ENCODE measurements around the gene ZSCAN2.
A peak's percentile ranks its signal among the peaks of the same experiment; 100 is the strongest.

Gene ZSCAN2

GRCh38 chr15:84598250-84598649 is 2.6 kb upstream of the ZSCAN2 start:
- Histone ChIP-seq H4K91ac (ENCODE audit: low read length) (no peak overlapping the region), H3K9me3 (ENCODE audit: control insufficient read depth, low read length) (no peaks in the 10 kb centered on the region), H3K18ac (ENCODE audit: low read depth in 1 of 2, low read length in 2 of 2) (no peak overlapping the region)

GRCh38 chr15:84598993-84599392 is 1.8 kb upstream of the ZSCAN2 start:
- Histone ChIP-seq H3K36me3 (ENCODE audit: control insufficient read depth in 1 of 2, insufficient read depth in 2 of 2, low read depth in 1 of 2, low read length in 2 of 2) (peaks cover 4% of the 10 kb centered on the region in 2 experiments), H3K4me1 (ENCODE audit: control insufficient read depth, insufficient read depth, low read depth, low read length) (peaks cover 5% of the 10 kb centered on the region), H3K27me3 (ENCODE audit: control insufficient read depth in 1 of 2, insufficient read depth in 1 of 2, low read length in 2 of 2) (peaks cover 0 to 2% of the 10 kb centered on the region in 2 experiments), H2BK5ac (ENCODE audit: low read depth, low read length, poor library complexity, severe bottlenecking) (no peak overlapping the region), H2AK5ac (ENCODE audit: low read length, severe bottlenecking) (no peak overlapping the region), H3K9me3 (ENCODE audit: control insufficient read depth, low read length) (no peaks in the 10 kb centered on the region), H2BK15ac (ENCODE audit: low read depth, poor library complexity, severe bottlenecking) (no peak overlapping the region), H2AFZ (ENCODE audit: low read depth, low read length) (no peak overlapping the region), H2BK120ac (ENCODE audit: low read depth, low read length) (no peak overlapping the region), H3K4me2 (ENCODE audit: low read length, poor library complexity, severe bottlenecking) (no peak overlapping the region), H2BK12ac (ENCODE audit: low read length in 2 of 2) (no peak overlapping the region), H3K18ac (ENCODE audit: low read depth in 1 of 2, low read length in 2 of 2) (no peak overlapping the region), H3K9ac (ENCODE audit: low read length) (no peak overlapping the region), H3K27ac (ENCODE audit: low read length, poor library complexity, severe bottlenecking) (no peak overlapping the region), H3K4me3 (ENCODE audit: insufficient read depth in 1 of 2, low read depth in 1 of 2, low read length in 2 of 2) (no peak overlapping the region), H3K23ac (ENCODE audit: low read length in 2 of 2) (no peak overlapping the region), H3K14ac (ENCODE audit: low read length in 2 of 2) (no peak overlapping the region), H4K8ac (ENCODE audit: low read length) (no peak overlapping the region), H3K79me1 (replicated peaks; ENCODE audit: low read length, poor library complexity, severe bottlenecking) (peaks cover 12% of the 10 kb centered on the region), H4K91ac (ENCODE audit: low read length) (no peak overlapping the region), H3K4ac (ENCODE audit: low read depth in 1 of 2, low read length in 2 of 2) (no peak overlapping the region)
- DNase-seq: peak; percentile 72
- WGBS: 80% methylated on average over 1 of the region's 1 CpG

More at GRCh38 chr15:84598250-84598649, 2.6 kb upstream of the ZSCAN2 start:
- no peak overlapping the region for H4K8ac ChIP-seq (ENCODE audit: low read length)
- no peak overlapping the region for H3K14ac ChIP-seq (ENCODE audit: low read length in 2 of 2)
- no peak overlapping the region for H3K9ac ChIP-seq (ENCODE audit: low read length)
- no peak overlapping the region for H2BK15ac ChIP-seq (ENCODE audit: low read depth, poor library complexity, severe bottlenecking)
- no peaks in the 10 kb centered on the region for H3K36me3 ChIP-seq (ENCODE audit: control insufficient read depth in 1 of 2, insufficient read depth in 2 of 2, low read depth in 1 of 2, low read length in 2 of 2)
- no peak overlapping the region for H2AK5ac ChIP-seq (ENCODE audit: low read length, severe bottlenecking)
- H3K27me3 ChIP-seq (ENCODE audit: control insufficient read depth in 1 of 2, insufficient read depth in 1 of 2, low read length in 2 of 2): peaks cover 0 to 7% of the 10 kb centered on the region in 2 experiments
- H3K79me1 ChIP-seq (replicated peaks; ENCODE audit: low read length, poor library complexity, severe bottlenecking): peaks cover 9% of the 10 kb centered on the region
- H2BK120ac ChIP-seq (ENCODE audit: low read depth, low read length): no peak overlapping the region
- no peak overlapping the region for H2BK12ac ChIP-seq (ENCODE audit: low read length in 2 of 2)
- no peak overlapping the region for H3K4me3 ChIP-seq (ENCODE audit: insufficient read depth in 1 of 2, low read depth in 1 of 2, low read length in 2 of 2)
- H3K4me1 ChIP-seq (ENCODE audit: control insufficient read depth, insufficient read depth, low read depth, low read length): peaks cover 5% of the 10 kb centered on the region
- no peak overlapping the region for H3K23ac ChIP-seq (ENCODE audit: low read length in 2 of 2)
- no peak overlapping the region for H3K4me2 ChIP-seq (ENCODE audit: low read length, poor library complexity, severe bottlenecking)
- 83% methylated on average over 2 of the region's 2 CpGs for WGBS
- H3K27ac ChIP-seq (ENCODE audit: low read length, poor library complexity, severe bottlenecking): no peak overlapping the region
- peak; percentile 45 for DNase-seq
- no peak overlapping the region for H2BK5ac ChIP-seq (ENCODE audit: low read depth, low read length, poor library complexity, severe bottlenecking)
- H3K4ac ChIP-seq (ENCODE audit: low read depth in 1 of 2, low read length in 2 of 2): no peak overlapping the region
- H2AFZ ChIP-seq (ENCODE audit: low read depth, low read length): no peak overlapping the region

GRCh38 chr15:84599906-84600305 is 903 bp upstream of the ZSCAN2 start:
- no peak overlapping the region for H3K27ac ChIP-seq (ENCODE audit: low read length, poor library complexity, severe bottlenecking)
- no peaks in the 10 kb centered on the region for H3K9me3 ChIP-seq (ENCODE audit: control insufficient read depth, low read length)
- no peak overlapping the region for H2BK5ac ChIP-seq (ENCODE audit: low read depth, low read length, poor library complexity, severe bottlenecking)
- H4K8ac ChIP-seq (ENCODE audit: low read length): no peak overlapping the region
- no peak for DNase-seq
- peaks cover 18% of the 10 kb centered on the region for H3K79me1 ChIP-seq (replicated peaks; ENCODE audit: low read length, poor library complexity, severe bottlenecking)
- no peaks in the 10 kb centered on the region for H3K27me3 ChIP-seq (ENCODE audit: control insufficient read depth in 1 of 2, insufficient read depth in 1 of 2, low read length in 2 of 2)
- peak overlapping the region; percentile 28 for H3K9ac ChIP-seq (ENCODE audit: low read length)
- no peak overlapping the region for H3K18ac ChIP-seq (ENCODE audit: low read depth in 1 of 2, low read length in 2 of 2)
- H2BK120ac ChIP-seq (ENCODE audit: low read depth, low read length): no peak overlapping the region
- H2AK5ac ChIP-seq (ENCODE audit: low read length, severe bottlenecking): no peak overlapping the region
- H3K36me3 ChIP-seq (ENCODE audit: control insufficient read depth in 1 of 2, insufficient read depth in 2 of 2, low read depth in 1 of 2, low read length in 2 of 2): peaks cover 9 to 11% of the 10 kb centered on the region in 2 experiments
- H3K14ac ChIP-seq (ENCODE audit: low read length in 2 of 2): no peak overlapping the region
- H2AFZ ChIP-seq (ENCODE audit: low read depth, low read length): no peak overlapping the region
- 76% methylated on average over 8 of the region's 10 CpGs for WGBS
- H2BK15ac ChIP-seq (ENCODE audit: low read depth, poor library complexity, severe bottlenecking): no peak overlapping the region
- H3K23ac ChIP-seq (ENCODE audit: low read length in 2 of 2): no peak overlapping the region
- H4K91ac ChIP-seq (ENCODE audit: low read length): no peak overlapping the region
- H2BK12ac ChIP-seq (ENCODE audit: low read length in 2 of 2): no peak overlapping the region
- H3K4me3 ChIP-seq (ENCODE audit: insufficient read depth in 1 of 2, low read depth in 1 of 2, low read length in 2 of 2): peak overlapping the region in 1 of 2 experiments; percentile 87
- peaks cover 8% of the 10 kb centered on the region for H3K4me1 ChIP-seq (ENCODE audit: control insufficient read depth, insufficient read depth, low read depth, low read length)
- no peak overlapping the region for H3K4ac ChIP-seq (ENCODE audit: low read depth in 1 of 2, low read length in 2 of 2)
- H3K4me2 ChIP-seq (ENCODE audit: low read length, poor library complexity, severe bottlenecking): no peak overlapping the region

GRCh38 chr15:84600331-84600686 is 500 bp upstream of the ZSCAN2 start:
- H3K4me2 ChIP-seq (ENCODE audit: low read length, poor library complexity, severe bottlenecking): peak overlapping the region; percentile 92
- H3K14ac ChIP-seq (ENCODE audit: low read length in 2 of 2): no peak overlapping the region
- no peak overlapping the region for H2BK120ac ChIP-seq (ENCODE audit: low read depth, low read length)
- H3K18ac ChIP-seq (ENCODE audit: low read depth in 1 of 2, low read length in 2 of 2): peak overlapping the region in 1 of 2 experiments; percentile 37
- peak overlapping the region; percentile 88 for H3K9ac ChIP-seq (ENCODE audit: low read length)
- peaks cover 21% of the 10 kb centered on the region for H3K79me1 ChIP-seq (replicated peaks; ENCODE audit: low read length, poor library complexity, severe bottlenecking)
- WGBS: 2% methylated on average over 20 of the region's 20 CpGs
- no peak overlapping the region for H4K8ac ChIP-seq (ENCODE audit: low read length)
- no peak overlapping the region for H2AK5ac ChIP-seq (ENCODE audit: low read length, severe bottlenecking)
- peaks cover 9% of the 10 kb centered on the region for H3K4me1 ChIP-seq (ENCODE audit: control insufficient read depth, insufficient read depth, low read depth, low read length)
- peaks cover 12 to 15% of the 10 kb centered on the region in 2 experiments for H3K36me3 ChIP-seq (ENCODE audit: control insufficient read depth in 1 of 2, insufficient read depth in 2 of 2, low read depth in 1 of 2, low read length in 2 of 2)
- H3K23ac ChIP-seq (ENCODE audit: low read length in 2 of 2): no peak overlapping the region
- no peak overlapping the region for H2BK5ac ChIP-seq (ENCODE audit: low read depth, low read length, poor library complexity, severe bottlenecking)
- H3K4me3 ChIP-seq (ENCODE audit: insufficient read depth in 1 of 2, low read depth in 1 of 2, low read length in 2 of 2): peak overlapping the region; percentile 57 to 87
- no peak overlapping the region for H3K4ac ChIP-seq (ENCODE audit: low read depth in 1 of 2, low read length in 2 of 2)
- no peaks in the 10 kb centered on the region for H3K27me3 ChIP-seq (ENCODE audit: control insufficient read depth in 1 of 2, insufficient read depth in 1 of 2, low read length in 2 of 2)
- H3K9me3 ChIP-seq (ENCODE audit: control insufficient read depth, low read length): no peaks in the 10 kb centered on the region
- no peak overlapping the region for H3K27ac ChIP-seq (ENCODE audit: low read length, poor library complexity, severe bottlenecking)
- H2AFZ ChIP-seq (ENCODE audit: low read depth, low read length): peak overlapping the region; percentile 83
- H4K91ac ChIP-seq (ENCODE audit: low read length): no peak overlapping the region
- no peak overlapping the region for H2BK12ac ChIP-seq (ENCODE audit: low read length in 2 of 2)
- no peak overlapping the region for H2BK15ac ChIP-seq (ENCODE audit: low read depth, poor library complexity, severe bottlenecking)
- peak; percentile 90 for DNase-seq
